ENCODE measurements around the gene EPAS1. TPM values are rescaled to one million over a fixed set of nuclear protein-coding genes. Genes with fewer than 3 reads are reported as not detected.

Gene EPAS1
- total RNA-seq, 1 donor from 2014 or later: not detected

DNA sequence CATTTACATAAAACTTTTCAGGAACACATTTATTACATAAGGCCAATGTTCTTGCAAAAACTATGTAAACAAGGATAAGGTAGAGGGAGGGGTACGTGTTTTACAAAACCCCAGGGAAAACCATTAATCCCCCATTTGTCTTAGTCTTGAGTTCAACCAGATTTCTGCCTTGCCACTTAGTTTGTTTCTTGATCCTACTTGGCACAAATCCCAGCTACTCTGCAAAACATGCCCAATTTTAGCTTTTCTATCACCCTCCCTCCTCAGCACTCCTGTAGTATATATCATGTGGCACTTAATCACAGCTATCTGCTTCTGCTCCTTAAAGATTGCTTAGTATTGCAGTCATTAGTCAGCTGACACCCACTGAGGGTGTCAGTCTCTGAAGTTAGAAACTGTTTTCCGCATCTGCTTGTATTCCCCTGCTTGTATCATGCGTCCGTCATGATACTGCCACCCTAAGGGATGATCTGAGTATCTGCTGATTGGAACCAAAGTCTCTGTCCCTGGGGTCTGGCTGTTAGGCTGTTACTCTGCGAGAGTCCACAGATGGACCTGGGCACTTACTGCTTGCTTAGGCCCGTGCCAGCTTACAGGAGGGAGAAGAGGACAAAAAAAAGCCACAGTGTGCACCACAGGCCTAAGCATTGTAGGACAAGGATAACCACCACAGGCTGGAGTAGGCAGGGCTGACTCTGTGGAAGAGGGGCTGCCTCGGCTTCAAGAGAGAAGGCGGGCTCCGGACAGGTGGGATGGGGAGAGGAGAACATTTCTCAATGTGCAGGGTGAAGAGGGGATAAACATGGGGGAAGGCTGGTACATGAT lies 82.2 kb downstream of the EPAS1 start:
- Mint-ChIP-seq H3K9me3 (ENCODE audit: unreplicated experiment) (peaks cover 6% of the 10 kb centered on the region), H3K4me3 (ENCODE audit: unreplicated experiment) (no peak overlapping the region), H3K36me3 (ENCODE audit: unreplicated experiment) (peaks cover 7% of the 10 kb centered on the region), H3K4me1 (ENCODE audit: low read depth, unreplicated experiment) (peaks cover 7% of the 10 kb centered on the region), H3K27ac (ENCODE audit: unreplicated experiment) (no peak overlapping the region), H3K27me3 (ENCODE audit: unreplicated experiment) (peaks cover 10% of the 10 kb centered on the region)
- no peak for DNase-seq
- TF ChIP-seq, protein P1, sequence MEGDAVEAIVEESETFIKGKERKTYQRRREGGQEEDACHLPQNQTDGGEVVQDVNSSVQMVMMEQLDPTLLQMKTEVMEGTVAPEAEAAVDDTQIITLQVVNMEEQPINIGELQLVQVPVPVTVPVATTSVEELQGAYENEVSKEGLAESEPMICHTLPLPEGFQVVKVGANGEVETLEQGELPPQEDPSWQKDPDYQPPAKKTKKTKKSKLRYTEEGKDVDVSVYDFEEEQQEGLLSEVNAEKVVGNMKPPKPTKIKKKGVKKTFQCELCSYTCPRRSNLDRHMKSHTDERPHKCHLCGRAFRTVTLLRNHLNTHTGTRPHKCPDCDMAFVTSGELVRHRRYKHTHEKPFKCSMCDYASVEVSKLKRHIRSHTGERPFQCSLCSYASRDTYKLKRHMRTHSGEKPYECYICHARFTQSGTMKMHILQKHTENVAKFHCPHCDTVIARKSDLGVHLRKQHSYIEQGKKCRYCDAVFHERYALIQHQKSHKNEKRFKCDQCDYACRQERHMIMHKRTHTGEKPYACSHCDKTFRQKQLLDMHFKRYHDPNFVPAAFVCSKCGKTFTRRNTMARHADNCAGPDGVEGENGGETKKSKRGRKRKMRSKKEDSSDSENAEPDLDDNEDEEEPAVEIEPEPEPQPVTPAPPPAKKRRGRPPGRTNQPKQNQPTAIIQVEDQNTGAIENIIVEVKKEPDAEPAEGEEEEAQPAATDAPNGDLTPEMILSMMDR (IDR thresholded peaks at IDR 0.05; ENCODE audit: partially characterized antibody, unreplicated experiment): no peak

DNA sequence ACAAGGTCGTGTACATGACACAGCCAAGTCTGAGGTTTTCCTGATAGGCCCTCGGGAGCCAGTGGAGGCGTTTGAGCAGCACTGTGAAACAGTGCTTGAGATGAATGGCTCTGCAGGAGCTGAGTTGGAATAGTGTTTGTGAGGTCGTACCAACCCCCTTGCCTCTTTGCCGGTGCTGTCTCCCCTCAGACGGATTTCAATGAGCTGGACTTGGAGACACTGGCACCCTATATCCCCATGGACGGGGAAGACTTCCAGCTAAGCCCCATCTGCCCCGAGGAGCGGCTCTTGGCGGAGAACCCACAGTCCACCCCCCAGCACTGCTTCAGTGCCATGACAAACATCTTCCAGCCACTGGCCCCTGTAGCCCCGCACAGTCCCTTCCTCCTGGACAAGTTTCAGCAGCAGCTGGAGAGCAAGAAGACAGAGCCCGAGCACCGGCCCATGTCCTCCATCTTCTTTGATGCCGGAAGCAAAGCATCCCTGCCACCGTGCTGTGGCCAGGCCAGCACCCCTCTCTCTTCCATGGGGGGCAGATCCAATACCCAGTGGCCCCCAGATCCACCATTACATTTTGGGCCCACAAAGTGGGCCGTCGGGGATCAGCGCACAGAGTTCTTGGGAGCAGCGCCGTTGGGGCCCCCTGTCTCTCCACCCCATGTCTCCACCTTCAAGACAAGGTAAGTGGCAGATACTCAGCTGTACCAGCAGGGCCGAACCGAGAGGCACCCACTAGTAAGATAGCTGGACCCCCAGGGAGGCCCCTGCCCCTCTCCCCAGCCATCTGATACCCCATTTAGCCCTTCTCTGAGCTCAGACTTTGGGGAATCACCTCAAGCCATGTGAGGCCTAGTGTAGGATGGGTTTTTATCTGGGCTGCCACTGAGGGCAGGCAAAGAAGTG lies 83.1 kb downstream of the EPAS1 start:
- Mint-ChIP-seq H3K4me3 (ENCODE audit: unreplicated experiment) (no peak overlapping the region), H3K27me3 (ENCODE audit: unreplicated experiment) (peaks cover 10% of the 10 kb centered on the region), H3K27ac (ENCODE audit: unreplicated experiment) (no peak overlapping the region), H3K36me3 (ENCODE audit: unreplicated experiment) (peaks cover 7% of the 10 kb centered on the region), H3K9me3 (ENCODE audit: unreplicated experiment) (peaks cover 3% of the 10 kb centered on the region), H3K4me1 (ENCODE audit: low read depth, unreplicated experiment) (peaks cover 10% of the 10 kb centered on the region)
- DNase-seq: no peak
- TF ChIP-seq, protein P1 (IDR thresholded peaks at IDR 0.05; ENCODE audit: partially characterized antibody, unreplicated experiment): no peak

DNA sequence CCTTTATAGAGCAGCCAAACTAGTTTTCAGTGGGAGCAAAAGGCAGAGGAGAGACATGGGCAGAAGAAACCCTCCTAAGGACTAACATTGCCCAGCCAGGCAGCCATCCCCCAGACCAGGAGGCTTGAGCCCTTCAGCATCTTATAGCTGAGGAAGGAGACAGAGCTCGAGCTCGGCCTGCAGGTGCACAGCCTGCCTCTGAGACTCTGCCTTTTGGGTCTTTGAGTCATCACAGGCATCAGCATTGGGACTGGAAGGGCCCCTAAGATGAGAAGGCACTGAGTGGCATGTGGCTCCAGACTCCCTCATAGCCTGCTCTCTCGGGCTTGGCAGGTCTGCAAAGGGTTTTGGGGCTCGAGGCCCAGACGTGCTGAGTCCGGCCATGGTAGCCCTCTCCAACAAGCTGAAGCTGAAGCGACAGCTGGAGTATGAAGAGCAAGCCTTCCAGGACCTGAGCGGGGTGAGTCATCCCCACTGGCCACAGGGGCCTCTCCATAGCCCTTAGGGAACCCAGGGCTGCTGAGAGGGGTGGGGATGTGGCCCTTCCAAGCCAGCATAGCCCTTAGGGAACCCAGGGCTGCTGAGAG lies 84.1 kb downstream of the EPAS1 start:
- peaks cover 13% of the 10 kb centered on the region for H3K4me1 Mint-ChIP-seq (ENCODE audit: low read depth, unreplicated experiment)
- TF ChIP-seq, protein P1 (IDR thresholded peaks at IDR 0.05; ENCODE audit: partially characterized antibody, unreplicated experiment): no peak
- H3K4me3 Mint-ChIP-seq (ENCODE audit: unreplicated experiment): no peak overlapping the region
- H3K36me3 Mint-ChIP-seq (ENCODE audit: unreplicated experiment): peaks cover under 1% of the 10 kb centered on the region
- peaks cover 10% of the 10 kb centered on the region for H3K27me3 Mint-ChIP-seq (ENCODE audit: unreplicated experiment)
- H3K27ac Mint-ChIP-seq (ENCODE audit: unreplicated experiment): no peak overlapping the region
- no peak for DNase-seq
- peaks cover 4% of the 10 kb centered on the region for H3K9me3 Mint-ChIP-seq (ENCODE audit: unreplicated experiment)

DNA sequence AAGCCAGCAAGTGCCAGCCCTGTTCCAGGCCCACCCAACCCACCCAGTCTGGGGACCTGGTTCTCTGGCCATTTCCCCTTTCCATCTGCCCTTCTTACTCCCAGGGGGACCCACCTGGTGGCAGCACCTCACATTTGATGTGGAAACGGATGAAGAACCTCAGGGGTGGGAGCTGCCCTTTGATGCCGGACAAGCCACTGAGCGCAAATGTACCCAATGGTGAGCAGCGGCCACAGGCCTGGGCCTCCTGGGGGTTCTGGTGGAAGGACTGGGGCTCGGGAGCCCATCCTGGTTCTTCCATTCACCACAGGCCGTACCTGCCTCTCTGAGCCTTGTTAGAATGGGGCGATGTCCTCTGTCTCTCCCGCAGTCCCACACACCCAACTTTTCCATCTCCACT lies 84.7 kb downstream of the EPAS1 start:
- H3K27me3 Mint-ChIP-seq (ENCODE audit: unreplicated experiment): peaks cover 7% of the 10 kb centered on the region
- no peak overlapping the region for H3K27ac Mint-ChIP-seq (ENCODE audit: unreplicated experiment)
- H3K36me3 Mint-ChIP-seq (ENCODE audit: unreplicated experiment): no peaks in the 10 kb centered on the region
- H3K9me3 Mint-ChIP-seq (ENCODE audit: unreplicated experiment): peaks cover 4% of the 10 kb centered on the region
- no peak for DNase-seq
- no peak overlapping the region for H3K4me3 Mint-ChIP-seq (ENCODE audit: unreplicated experiment)
- H3K4me1 Mint-ChIP-seq (ENCODE audit: low read depth, unreplicated experiment): peaks cover 16% of the 10 kb centered on the region
- TF ChIP-seq, protein P1 (IDR thresholded peaks at IDR 0.05; ENCODE audit: partially characterized antibody, unreplicated experiment): no peak

Data from glutamatergic neuron (in vitro differentiated cells).